Measurements from ENCODE around the gene CAPN11. TPM values are rescaled to one million over a fixed set of nuclear protein-coding genes. Genes with fewer than 3 reads are reported as not detected.

CAPN11 gene
- total and polyA plus RNA-seq, 10 of the 15 experiments (the other 5 are each of a cell fraction or from before 2014, with no cell fraction given) = 0.05 to 0.44 (median 0.31) TPM

DNA sequence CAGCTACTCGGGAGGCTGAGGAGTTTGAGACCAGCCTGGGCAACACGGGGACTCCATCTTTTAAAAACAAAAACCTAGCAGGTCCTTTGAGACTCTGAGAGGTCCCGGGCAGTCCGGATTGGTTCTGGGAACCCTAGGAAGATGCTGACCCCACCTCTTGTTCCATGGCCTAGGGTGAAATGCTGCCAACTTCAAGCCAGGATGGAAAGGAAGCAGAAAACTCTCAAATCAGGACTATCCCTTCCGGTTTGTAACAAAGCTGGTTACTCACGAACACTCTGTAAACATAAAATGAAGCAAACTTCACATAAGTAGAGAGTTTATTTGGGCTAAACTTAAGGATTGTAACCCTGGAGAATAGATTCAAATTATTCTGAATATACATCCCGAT is 28.0 kb downstream of the CAPN11 start:
- RAD21 ChIA-PET (ENCODE audit: unreplicated experiment) = interaction anchor here (0.7 to 1.1 kb wide), 2 partner anchors 18 to 153 kb away, joined by 3 to 4 read pairs; no protein-coding TSS in a partner anchor
- Histone ChIP-seq H3K9me3 (replicated peaks; ENCODE audit: control insufficient read depth, insufficient read depth, low read length) (no peaks in the 10 kb centered on the region), H3K27me3 (replicated peaks in 1 of 2; ENCODE audit: control insufficient read depth in 2 of 2, insufficient read depth in 2 of 2, low read length in 1 of 2) (0 out of 4 replicates have a peak, but pooled peaks cover 0 to 2% of the 10 kb centered on the region in 2 experiments), H3K9ac (ENCODE audit: control insufficient read depth, insufficient read depth, low read length) (no peak overlapping the region), H3K27ac (ENCODE audit: control insufficient read depth, insufficient read depth) (no peak overlapping the region), H3K4me2 (ENCODE audit: control insufficient read depth, insufficient read depth) (no peak overlapping the region), H3K4me1 (ENCODE audit: control insufficient read depth, insufficient read depth, low read length) (peaks cover 12% of the 10 kb centered on the region), H3K79me2 (ENCODE audit: control insufficient read depth, insufficient read depth, low read length) (no peaks in the 10 kb centered on the region), H3K36me3 (ENCODE audit: control insufficient read depth in 2 of 2, insufficient read depth in 2 of 2, low read length in 1 of 2) (no peaks in the 10 kb centered on the region), H4K20me1 (ENCODE audit: control insufficient read depth, insufficient read depth) (no peaks in the 10 kb centered on the region), H3K4me3 (no peak overlapping the region), H2AFZ (ENCODE audit: control insufficient read depth, low read depth, low read length) (no peak overlapping the region)
- SMC1A ChIA-PET (ENCODE audit: uncharacterized antibody, unreplicated experiment) = interaction anchor here (0.7 to 2.8 kb wide), 5 partner anchors 14 to 49 kb away, joined by 3 to 10 read pairs (median 5); no protein-coding TSS in a partner anchor
- DNase-seq (ENCODE audit: low read depth, low spot score) = no peak
- ATAC-seq = no peak
- TF ChIP-seq RAD51 (IDR thresholded peaks at IDR 0.05) = no peak
- TF ChIP-seq, protein P1, sequence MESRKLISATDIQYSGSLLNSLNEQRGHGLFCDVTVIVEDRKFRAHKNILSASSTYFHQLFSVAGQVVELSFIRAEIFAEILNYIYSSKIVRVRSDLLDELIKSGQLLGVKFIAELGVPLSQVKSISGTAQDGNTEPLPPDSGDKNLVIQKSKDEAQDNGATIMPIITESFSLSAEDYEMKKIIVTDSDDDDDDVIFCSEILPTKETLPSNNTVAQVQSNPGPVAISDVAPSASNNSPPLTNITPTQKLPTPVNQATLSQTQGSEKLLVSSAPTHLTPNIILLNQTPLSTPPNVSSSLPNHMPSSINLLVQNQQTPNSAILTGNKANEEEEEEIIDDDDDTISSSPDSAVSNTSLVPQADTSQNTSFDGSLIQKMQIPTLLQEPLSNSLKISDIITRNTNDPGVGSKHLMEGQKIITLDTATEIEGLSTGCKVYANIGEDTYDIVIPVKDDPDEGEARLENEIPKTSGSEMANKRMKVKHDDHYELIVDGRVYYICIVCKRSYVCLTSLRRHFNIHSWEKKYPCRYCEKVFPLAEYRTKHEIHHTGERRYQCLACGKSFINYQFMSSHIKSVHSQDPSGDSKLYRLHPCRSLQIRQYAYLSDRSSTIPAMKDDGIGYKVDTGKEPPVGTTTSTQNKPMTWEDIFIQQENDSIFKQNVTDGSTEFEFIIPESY (IDR thresholded peaks at IDR 0.05) = no peak
- TF ChIP-seq, protein P2, sequence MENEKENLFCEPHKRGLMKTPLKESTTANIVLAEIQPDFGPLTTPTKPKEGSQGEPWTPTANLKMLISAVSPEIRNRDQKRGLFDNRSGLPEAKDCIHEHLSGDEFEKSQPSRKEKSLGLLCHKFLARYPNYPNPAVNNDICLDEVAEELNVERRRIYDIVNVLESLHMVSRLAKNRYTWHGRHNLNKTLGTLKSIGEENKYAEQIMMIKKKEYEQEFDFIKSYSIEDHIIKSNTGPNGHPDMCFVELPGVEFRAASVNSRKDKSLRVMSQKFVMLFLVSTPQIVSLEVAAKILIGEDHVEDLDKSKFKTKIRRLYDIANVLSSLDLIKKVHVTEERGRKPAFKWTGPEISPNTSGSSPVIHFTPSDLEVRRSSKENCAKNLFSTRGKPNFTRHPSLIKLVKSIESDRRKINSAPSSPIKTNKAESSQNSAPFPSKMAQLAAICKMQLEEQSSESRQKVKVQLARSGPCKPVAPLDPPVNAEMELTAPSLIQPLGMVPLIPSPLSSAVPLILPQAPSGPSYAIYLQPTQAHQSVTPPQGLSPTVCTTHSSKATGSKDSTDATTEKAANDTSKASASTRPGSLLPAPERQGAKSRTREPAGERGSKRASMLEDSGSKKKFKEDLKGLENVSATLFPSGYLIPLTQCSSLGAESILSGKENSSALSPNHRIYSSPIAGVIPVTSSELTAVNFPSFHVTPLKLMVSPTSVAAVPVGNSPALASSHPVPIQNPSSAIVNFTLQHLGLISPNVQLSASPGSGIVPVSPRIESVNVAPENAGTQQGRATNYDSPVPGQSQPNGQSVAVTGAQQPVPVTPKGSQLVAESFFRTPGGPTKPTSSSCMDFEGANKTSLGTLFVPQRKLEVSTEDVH (IDR thresholded peaks at IDR 0.05; ENCODE audit: low read depth, partially characterized antibody) = no peak
- TF ChIP-seq, protein P3, sequence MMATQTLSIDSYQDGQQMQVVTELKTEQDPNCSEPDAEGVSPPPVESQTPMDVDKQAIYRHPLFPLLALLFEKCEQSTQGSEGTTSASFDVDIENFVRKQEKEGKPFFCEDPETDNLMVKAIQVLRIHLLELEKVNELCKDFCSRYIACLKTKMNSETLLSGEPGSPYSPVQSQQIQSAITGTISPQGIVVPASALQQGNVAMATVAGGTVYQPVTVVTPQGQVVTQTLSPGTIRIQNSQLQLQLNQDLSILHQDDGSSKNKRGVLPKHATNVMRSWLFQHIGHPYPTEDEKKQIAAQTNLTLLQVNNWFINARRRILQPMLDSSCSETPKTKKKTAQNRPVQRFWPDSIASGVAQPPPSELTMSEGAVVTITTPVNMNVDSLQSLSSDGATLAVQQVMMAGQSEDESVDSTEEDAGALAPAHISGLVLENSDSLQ (IDR thresholded peaks at IDR 0.05) = no peak
- no peak for TF ChIP-seq BACH1 (IDR thresholded peaks at IDR 0.05; ENCODE audit: borderline replicate concordance)
- no peak for TF ChIP-seq ATF7 (IDR thresholded peaks at IDR 0.05; ENCODE audit: low read depth)
- no peak for TF ChIP-seq KDM1A (IDR thresholded peaks at IDR 0.05; ENCODE audit: borderline replicate concordance)
- TF ChIP-seq, protein P4, sequence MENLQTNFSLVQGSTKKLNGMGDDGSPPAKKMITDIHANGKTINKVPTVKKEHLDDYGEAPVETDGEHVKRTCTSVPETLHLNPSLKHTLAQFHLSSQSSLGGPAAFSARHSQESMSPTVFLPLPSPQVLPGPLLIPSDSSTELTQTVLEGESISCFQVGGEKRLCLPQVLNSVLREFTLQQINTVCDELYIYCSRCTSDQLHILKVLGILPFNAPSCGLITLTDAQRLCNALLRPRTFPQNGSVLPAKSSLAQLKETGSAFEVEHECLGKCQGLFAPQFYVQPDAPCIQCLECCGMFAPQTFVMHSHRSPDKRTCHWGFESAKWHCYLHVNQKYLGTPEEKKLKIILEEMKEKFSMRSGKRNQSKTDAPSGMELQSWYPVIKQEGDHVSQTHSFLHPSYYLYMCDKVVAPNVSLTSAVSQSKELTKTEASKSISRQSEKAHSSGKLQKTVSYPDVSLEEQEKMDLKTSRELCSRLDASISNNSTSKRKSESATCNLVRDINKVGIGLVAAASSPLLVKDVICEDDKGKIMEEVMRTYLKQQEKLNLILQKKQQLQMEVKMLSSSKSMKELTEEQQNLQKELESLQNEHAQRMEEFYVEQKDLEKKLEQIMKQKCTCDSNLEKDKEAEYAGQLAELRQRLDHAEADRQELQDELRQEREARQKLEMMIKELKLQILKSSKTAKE (IDR thresholded peaks at IDR 0.05; ENCODE audit: low read depth, poor library complexity, severe bottlenecking) = no peak
- BruUV-seq (replicated peaks) = no TSS peak
- CTCF ChIA-PET = interaction anchor here (0.7 to 3.2 kb wide), 3 partner anchors 14 to 89 kb away, joined by 3 to 12 read pairs (median 6); no protein-coding TSS in a partner anchor
- POLR2A ChIA-PET = interaction anchor here (1.6 kb wide), 1 partner anchor 38 kb away, joined by 4 read pairs; no protein-coding TSS in a partner anchor
- in situ Hi-C loops (cut with MboI) = no loop called here
- 54% methylated on average over 7 of the region's 7 CpGs for WGBS (ENCODE audit: insufficient coverage, insufficient replicate concordance, low lambda C conversion rate, missing lambda C conversion rate)
- no peak for FAIRE-seq
- intact Hi-C loops (cut with micrococcal nuclease; ENCODE audit: unreplicated experiment) = no loop called here

All from GM12878 (cell line).